OCI-LY1 (cell line): ENCODE measurements around the gene SUGCT.

ENCODE experiments used
- CTCF ChIP-seq: fragments of 200-600 bp; sonication (generic), shearing (Covaris generic); IDR thresholded peaks from 2 replicates; pipeline ENCODE4 v1.5.1; 2017; ENCODE audit warnings: mild to moderate bottlenecking, antibody characterized with exemption, low read length, moderate library complexity, mixed read lengths
- EZH2 ChIP-seq: fragments of 200-600 bp; sonication (generic), shearing (Covaris generic); IDR thresholded peaks from 2 replicates; pipeline ENCODE4 v1.8.0; 2017; ENCODE audit warnings: borderline replicate concordance, mixed run types, mild to moderate bottlenecking, antibody characterized with exemption, low read length, moderate library complexity, mixed read lengths

GRCh38 chr7:40870108-40870507, 735.3 kb downstream of the SUGCT start:
- no peak for TF ChIP-seq EZH2
- no peak for TF ChIP-seq CTCF
